ENCODE measurements around the gene NPR1. TPM values are rescaled to one million over a fixed set of nuclear protein-coding genes. Genes with fewer than 3 reads are reported as not detected.

Gene NPR1
- total RNA-seq, 1 donor, result 3.9 TPM

GRCh38 chr1:153687346-153688125 is 9.0 kb downstream of the NPR1 start:
- no peak for DNase-seq (ENCODE audit: low read depth)

GRCh38 chr1:153688276-153688675 is 9.8 kb downstream of the NPR1 start:
- no peak for DNase-seq (ENCODE audit: low read depth)
- no peak overlapping the region for H3K4me3 ChIP-seq (ENCODE audit: low read depth, low read length)
- no peak for TF ChIP-seq CTCF (IDR thresholded peaks at IDR 0.05; ENCODE audit: insufficient read depth, low read depth, low read length)

More at GRCh38 chr1:153687346-153688125, 9.0 kb downstream of the NPR1 start:
- TF ChIP-seq CTCF (IDR thresholded peaks at IDR 0.05; ENCODE audit: insufficient read depth, low read depth, low read length), result no peak
- no peak overlapping the region for H3K4me3 ChIP-seq (ENCODE audit: low read depth, low read length)

GRCh38 chr1:153688736-153689328 is 10.3 kb downstream of the NPR1 start:
- no peak for DNase-seq (ENCODE audit: low read depth)
- no peak overlapping the region for H3K4me3 ChIP-seq (ENCODE audit: low read depth, low read length)
- TF ChIP-seq CTCF (IDR thresholded peaks at IDR 0.05; ENCODE audit: insufficient read depth, low read depth, low read length), result no peak

GRCh38 chr1:153693466-153693865 is 15.0 kb downstream of the NPR1 start:
- TF ChIP-seq CTCF (IDR thresholded peaks at IDR 0.05; ENCODE audit: insufficient read depth, low read depth, low read length), result no peak
- DNase-seq (ENCODE audit: low read depth), result no peak
- H3K4me3 ChIP-seq (ENCODE audit: low read depth, low read length), result no peak overlapping the region

- DNase-seq (ENCODE audit: low read depth), result no peak
- TF ChIP-seq CTCF (IDR thresholded peaks at IDR 0.05; ENCODE audit: insufficient read depth, low read depth, low read length), result no peak
- H3K4me3 ChIP-seq (ENCODE audit: low read depth, low read length), result no peak overlapping the region
Observed at GRCh38 chr1:153696741-153697140, 18.3 kb downstream of the NPR1 start.

GRCh38 chr1:153697191-153698019 is 18.9 kb downstream of the NPR1 start:
- peak; percentile 86 for DNase-seq (ENCODE audit: low read depth)

More at GRCh38 chr1:153697191-153698019, 18.9 kb downstream of the NPR1 start:
- no peak for TF ChIP-seq CTCF (IDR thresholded peaks at IDR 0.05; ENCODE audit: insufficient read depth, low read depth, low read length)
- H3K4me3 ChIP-seq (ENCODE audit: low read depth, low read length), result no peak overlapping the region
